SU-DHL-6 (cell line): Measurements from ENCODE around the gene ATP2A1.

Source experiments
- H2AFZ ChIP-seq: fragments of 200-600 bp; sonication (generic); 2 replicates; pipeline ENCODE4 v1.6.1; 2014; ENCODE audit warnings: low read depth, mild to moderate bottlenecking, moderate library complexity, mixed read lengths, antibody characterized with exemption, low read length; ENCODE audit not compliant: severe bottlenecking
- H3F3A ChIP-seq: fragments of 200-600 bp; shearing (Covaris generic); 2 replicates; pipeline ENCODE4 v1.6.0; 2016; ENCODE audit warnings: antibody characterized with exemption, mild to moderate bottlenecking; ENCODE audit not compliant: insufficient read depth
- H3K27ac ChIP-seq: fragments of 200-600 bp; sonication (generic); 2 replicates; pipeline ENCODE4 v1.5.1; 2016; ENCODE audit warnings: low read depth, mild to moderate bottlenecking, low read length, moderate library complexity, mixed read lengths
- H3K27me3 ChIP-seq: fragments of 200-600 bp; sonication (generic), shearing (Covaris generic); 2 replicates; pipeline ENCODE4 v1.6.0; 2014; ENCODE audit warnings: mild to moderate bottlenecking, low read length
- H3K36me3 ChIP-seq: fragments of 200-600 bp; sonication (generic); 2 replicates; pipeline ENCODE4 v1.6.1; 2014; ENCODE audit warnings: mild to moderate bottlenecking, low read length, mixed read lengths
- H3K4me2 ChIP-seq: fragments of 300-600, 200-600 bp; shearing (Covaris generic), sonication (generic); 2 replicates; pipeline ENCODE4 v1.6.0; 2014; ENCODE audit warnings: low read length, low read depth, mild to moderate bottlenecking; ENCODE audit not compliant: poor library complexity, severe bottlenecking
- H3K4me3 ChIP-seq: fragments of 200-600 bp; sonication (generic); 2 replicates; pipeline ENCODE4 v1.5.1; 2014; ENCODE audit warnings: antibody characterized with exemption, low read length, mild to moderate bottlenecking, mixed read lengths; ENCODE audit not compliant: insufficient read depth, poor library complexity, severe bottlenecking
- H3K79me2 ChIP-seq: fragments of 200-600 bp; sonication (generic); 2 replicates; pipeline ENCODE4 v1.6.1; 2014; ENCODE audit warnings: mild to moderate bottlenecking, low read length, moderate library complexity; ENCODE audit not compliant: insufficient read depth
- H3K9ac ChIP-seq: fragments of 200-600 bp; sonication (generic); 2 replicates; pipeline ENCODE4 v1.7.0; 2014; ENCODE audit warnings: mild to moderate bottlenecking, low read length
- H3K9me2 ChIP-seq: fragments of 200-600 bp; sonication (generic); replicated peaks from 2 replicates; pipeline ENCODE4 v1.6.1; 2014; ENCODE audit warnings: low read length; ENCODE audit not compliant: insufficient read depth
- H3K9me3 ChIP-seq: fragments of 200-600 bp; sonication (generic); 2 replicates; pipeline ENCODE4 v1.6.1; 2014; ENCODE audit warnings: low read length, mixed read lengths; ENCODE audit not compliant: insufficient read depth
- H4K20me1 ChIP-seq: fragments of 200-600 bp; sonication (generic); 2 replicates; pipeline ENCODE4 v1.6.1; 2014; ENCODE audit warnings: low read depth, mild to moderate bottlenecking, antibody characterized with exemption, low read length, moderate library complexity, mixed read lengths
- CTCF ChIP-seq: fragments of 200-600 bp; sonication (generic); IDR thresholded peaks from one replicate; pipeline ENCODE4 v1.5.1; 2017; ENCODE audit warnings: antibody characterized with exemption, mild to moderate bottlenecking, low read length, moderate library complexity; ENCODE audit not compliant: insufficient read depth, poor library complexity, severe bottlenecking
- EZH2phosphoT487 ChIP-seq: fragments of 200-600 bp; sonication (generic), shearing (Covaris generic); conservative IDR thresholded peaks from 2 replicates; pipeline ENCODE4 v1.6.1; 2018; ENCODE audit warnings: mild to moderate bottlenecking, antibody characterized with exemption, low read length, moderate library complexity, mixed read lengths

ATP2A1 gene

DNA sequence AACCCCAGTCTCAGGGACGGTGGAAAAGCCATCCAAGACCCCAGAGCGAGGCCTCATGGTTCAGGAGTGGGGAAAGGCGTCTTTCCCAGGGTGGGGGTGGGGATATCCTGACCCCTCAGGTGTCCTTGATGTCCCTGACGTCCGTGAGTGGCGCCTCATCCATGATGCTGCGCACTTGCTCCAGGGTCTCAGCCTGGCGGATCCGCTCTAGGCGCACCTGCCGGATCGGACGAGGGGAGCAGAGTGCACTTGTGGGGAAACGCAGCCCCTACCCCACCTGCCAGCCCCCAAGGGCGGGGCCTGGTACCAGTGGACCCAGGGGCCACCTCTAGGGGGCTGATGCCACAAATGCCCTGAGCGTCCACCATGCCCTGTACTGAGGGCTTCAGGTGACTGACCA, 26.5 kb downstream of the ATP2A1 start:
- no peaks in the 10 kb centered on the region for H3F3A ChIP-seq
- H3K4me2 ChIP-seq, result no peak overlapping the region
- no peak overlapping the region for H3K9ac ChIP-seq
- no peaks in the 10 kb centered on the region for H3K27me3 ChIP-seq
- no peaks in the 10 kb centered on the region for H3K9me2 ChIP-seq
- TF ChIP-seq EZH2phosphoT487 (no peak), CTCF (no peak)
- H4K20me1 ChIP-seq, result no peaks in the 10 kb centered on the region
- H3K36me3 ChIP-seq, result no peaks in the 10 kb centered on the region
- no peaks in the 10 kb centered on the region for H3K9me3 ChIP-seq
- no peak overlapping the region for H2AFZ ChIP-seq
- no peaks in the 10 kb centered on the region for H3K79me2 ChIP-seq
- H3K27ac ChIP-seq, result no peak overlapping the region
- no peak overlapping the region for H3K4me3 ChIP-seq

- Histone ChIP-seq H3K9me2 (no peaks in the 10 kb centered on the region), H3K4me3 (no peak overlapping the region), H2AFZ (no peak overlapping the region), H3K79me2 (no peaks in the 10 kb centered on the region), H4K20me1 (no peaks in the 10 kb centered on the region), H3K9ac (no peak overlapping the region), H3F3A (no peaks in the 10 kb centered on the region), H3K4me2 (no peak overlapping the region), H3K36me3 (no peaks in the 10 kb centered on the region), H3K27ac (no peak overlapping the region), H3K9me3 (no peaks in the 10 kb centered on the region), H3K27me3 (no peaks in the 10 kb centered on the region)
- TF ChIP-seq EZH2phosphoT487 (no peak), CTCF (no peak)
Measured at GRCh38 chr16:28905229-28905754, 27.0 kb downstream of the ATP2A1 start.

DNA sequence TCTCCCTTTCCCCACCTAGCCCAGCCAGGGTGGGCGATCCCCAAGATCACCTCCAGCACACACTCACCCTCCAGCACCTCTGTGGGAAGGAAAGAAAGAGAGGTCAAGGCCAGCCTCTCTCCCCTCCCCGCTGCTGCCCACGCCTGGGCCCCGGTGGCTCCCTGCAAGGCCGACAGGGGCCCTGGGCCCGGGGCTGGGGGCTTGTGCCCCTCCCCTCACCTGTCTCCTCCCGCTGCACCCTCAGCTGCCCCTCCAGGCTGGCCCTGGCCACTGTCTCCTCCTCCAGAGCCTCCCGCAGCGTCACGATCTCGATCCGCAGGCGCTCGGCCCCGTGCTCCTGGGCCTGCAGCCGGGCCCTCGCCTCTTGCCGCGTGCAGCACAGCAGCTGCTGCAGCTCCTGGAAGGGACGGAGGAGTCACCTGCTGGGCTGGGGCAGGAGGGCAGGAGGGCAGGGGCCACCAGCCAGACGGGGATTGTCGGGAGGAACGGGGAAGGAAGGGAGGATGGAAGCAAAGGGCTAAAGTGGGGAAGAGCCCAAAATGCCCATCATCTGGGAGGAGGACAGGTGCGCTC, 27.6 kb downstream of the ATP2A1 start:
- Histone ChIP-seq H3K4me3 (no peak overlapping the region), H3K9me2 (no peaks in the 10 kb centered on the region), H3K27me3 (no peaks in the 10 kb centered on the region), H2AFZ (no peak overlapping the region), H3K4me2 (no peak overlapping the region), H3K36me3 (no peaks in the 10 kb centered on the region), H3K79me2 (no peaks in the 10 kb centered on the region), H3K9ac (no peak overlapping the region), H3F3A (no peaks in the 10 kb centered on the region), H3K9me3 (no peaks in the 10 kb centered on the region), H3K27ac (no peak overlapping the region), H4K20me1 (no peaks in the 10 kb centered on the region)
- TF ChIP-seq EZH2phosphoT487 (no peak), CTCF (no peak)
